Erythroblast (primary cell): ENCODE data around the gene RAD21L1.

Experiments
- GATA1 ChIP-seq: IDR thresholded peaks from 2 replicates; pipeline ENCODE4 v1.6.1; 2011; ENCODE audit warnings: low read depth, mild to moderate bottlenecking, control low read depth, low read length, moderate library complexity
- POLR2A ChIP-seq: IDR thresholded peaks from 2 replicates; pipeline ENCODE4 v1.6.1; 2011; ENCODE audit warnings: mild to moderate bottlenecking, low read length

GRCh38 chr20:1214838-1215261 lies 11.0 kb upstream of the RAD21L1 start:
- TF ChIP-seq POLR2A = no peak
- no peak for TF ChIP-seq GATA1
